ENCODE data around the gene GALNT10.

- TF ChIP-seq POLR2AphosphoS5 (IDR thresholded peaks at IDR 0.05; ENCODE audit: borderline replicate concordance, low read depth, low read length) (no peak), EZH2 (IDR thresholded peaks at IDR 0.05) (no peak), FOXP2 (optimal IDR thresholded peaks at IDR 0.05; ENCODE audit: control extremely low read depth, extremely low read length, insufficient read depth) (no peak)
Measured at GRCh38 chr5:154287136-154287535, 96.6 kb downstream of the GALNT10 start.

Data from SK-N-MC (cell line).